Inflammatory macrophage treated with lipopolysaccharide for 1 hour (primary cell): Measurements from ENCODE around the gene RWDD1.
"Not testable (repeated sequence)": the region's sequence is repeated elsewhere in the genome, so short reads cannot be mapped to it uniquely, and the experiment has no call there.

Source experiments
- DNase-seq, 2 donors: peaks; one replicate each; pipeline ENCODE4 v3.0.0-alpha.2; 2020 to 2022

The RWDD1 gene

DNA sequence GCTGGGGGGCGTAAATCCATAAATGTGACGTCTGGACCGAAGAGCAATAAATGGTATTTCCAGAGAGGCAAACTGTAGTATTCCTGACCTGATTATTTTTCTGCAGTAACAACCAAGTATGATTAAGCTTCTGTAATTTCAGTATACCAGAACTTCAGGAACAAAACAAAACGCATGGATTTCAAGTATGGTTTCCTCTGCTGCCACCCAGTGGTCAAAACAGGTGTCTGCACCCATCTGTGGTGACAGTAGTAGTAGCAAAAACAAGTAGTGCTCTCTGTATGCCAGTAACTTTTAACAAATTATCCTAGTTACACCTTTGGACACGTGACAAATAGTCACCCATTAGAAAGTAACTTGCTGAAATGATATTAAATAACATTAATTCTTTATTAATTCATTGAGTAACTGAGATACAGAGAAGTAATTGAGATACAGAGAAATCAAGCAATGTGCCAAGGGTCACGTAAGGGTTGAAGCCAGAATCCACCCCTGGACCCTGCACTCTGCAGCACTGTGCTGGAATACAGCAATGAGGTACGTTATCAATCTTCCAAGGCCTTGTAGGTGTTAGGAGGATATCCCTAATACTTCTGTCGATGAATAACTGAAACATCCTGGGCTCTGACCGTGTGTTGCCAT is 9.8 kb upstream of the RWDD1 start:
- peak; percentile 56 to 92 for DNase-seq

- no peak for DNase-seq
Measured at GRCh38 chr6:116562019-116562403, 9.3 kb upstream of the RWDD1 start.

DNA sequence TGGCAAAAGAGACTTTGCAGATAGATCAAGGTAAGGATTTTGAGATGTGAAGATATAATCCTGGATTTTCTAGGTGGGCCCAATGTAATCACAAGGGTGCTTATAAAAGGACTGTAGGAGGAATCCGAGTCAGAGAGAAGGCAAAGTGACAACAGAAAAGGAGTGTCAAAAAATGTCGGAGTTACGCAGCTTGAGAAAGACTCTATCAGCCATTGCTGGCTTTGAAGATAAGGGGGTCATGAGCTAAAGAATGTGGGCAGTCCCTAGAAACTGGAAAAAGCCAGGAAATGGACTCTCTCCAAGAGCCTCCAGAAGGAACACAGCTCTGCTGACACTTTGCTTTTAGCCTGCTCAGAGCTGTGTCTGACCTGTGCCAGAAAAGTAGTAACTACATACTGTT is 8.7 kb upstream of the RWDD1 start:
- no peak for DNase-seq

- DNase-seq: no peak
Measured at GRCh38 chr6:116563830-116564229, 7.5 kb upstream of the RWDD1 start.

- no peak for DNase-seq
Measured at GRCh38 chr6:116564311-116564710, 7.0 kb upstream of the RWDD1 start.

- no peak for DNase-seq
Measured at GRCh38 chr6:116564921-116565872, 6.1 kb upstream of the RWDD1 start.

- no peak for DNase-seq
Measured at GRCh38 chr6:116568111-116568510, 3.2 kb upstream of the RWDD1 start.

- DNase-seq: peak in 1 of 2 donors; percentile 7
Measured at GRCh38 chr6:116568821-116569755, 2.2 kb upstream of the RWDD1 start.

DNA sequence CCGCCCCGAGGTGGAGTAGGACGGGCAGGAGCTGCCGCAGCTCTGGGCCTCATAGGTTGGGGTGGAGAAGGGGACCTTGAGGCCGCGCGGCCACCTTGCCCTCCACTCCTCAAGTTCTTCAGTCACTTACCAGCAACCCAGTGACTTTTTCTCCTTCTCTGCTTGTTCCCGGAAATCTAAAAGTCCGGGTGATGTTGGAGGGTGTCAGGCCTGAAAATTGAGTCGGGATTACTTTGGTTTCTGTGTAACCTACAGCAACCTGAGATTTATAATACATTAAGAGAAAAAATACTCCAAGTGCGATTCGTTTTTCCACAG is 338 bp downstream of the RWDD1 start:
- no peak for DNase-seq

GRCh38 chr6:116572162-116572561 is 858 bp downstream of the RWDD1 start:
- DNase-seq: peak; percentile 21 to 41

DNA sequence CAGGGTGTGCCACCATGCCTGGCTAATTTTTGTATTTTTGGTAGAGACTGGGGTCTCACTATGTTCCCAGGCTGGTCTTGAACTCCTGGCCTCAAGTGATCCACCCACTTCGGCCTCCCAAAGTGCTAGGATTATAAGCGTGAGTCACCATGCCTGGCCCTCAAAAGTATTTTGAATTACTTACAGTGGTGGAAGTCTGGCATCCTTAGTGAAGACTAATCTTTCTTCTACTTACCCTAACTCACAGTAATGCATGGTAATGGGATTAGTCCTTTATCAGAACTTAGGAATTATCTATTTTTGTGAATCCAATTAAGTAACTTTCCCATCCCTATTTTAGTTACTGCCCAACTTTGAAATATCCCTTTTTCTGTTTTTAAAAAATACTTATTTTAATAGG is 3.9 kb downstream of the RWDD1 start:
- DNase-seq: no peak

GRCh38 chr6:116577486-116577885 is 6.2 kb downstream of the RWDD1 start:
- DNase-seq: no peak

- no peak for DNase-seq
Measured at GRCh38 chr6:116578335-116578734, 7.0 kb downstream of the RWDD1 start.

- DNase-seq: no peak
Measured at GRCh38 chr6:116579143-116579542, 7.8 kb downstream of the RWDD1 start.

DNA sequence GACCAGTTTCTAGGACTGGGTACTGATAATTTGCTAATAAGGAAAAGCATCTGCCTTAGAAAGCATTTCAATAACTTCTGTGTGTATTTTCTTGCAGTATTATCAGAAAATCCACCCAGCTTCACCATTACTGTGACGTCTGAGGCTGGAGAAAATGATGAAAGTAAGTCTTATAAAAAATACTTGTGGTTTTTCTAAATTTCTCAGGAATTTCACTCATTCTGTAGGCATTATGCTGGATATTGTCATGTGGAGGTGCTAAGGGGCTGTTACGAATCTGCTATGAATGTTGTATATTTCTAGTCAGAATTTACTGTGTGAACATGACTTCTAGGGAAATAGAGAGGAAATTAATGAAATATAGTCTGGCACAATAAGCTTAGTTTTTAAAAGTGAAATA is 8.9 kb downstream of the RWDD1 start:
- no peak for DNase-seq

DNA sequence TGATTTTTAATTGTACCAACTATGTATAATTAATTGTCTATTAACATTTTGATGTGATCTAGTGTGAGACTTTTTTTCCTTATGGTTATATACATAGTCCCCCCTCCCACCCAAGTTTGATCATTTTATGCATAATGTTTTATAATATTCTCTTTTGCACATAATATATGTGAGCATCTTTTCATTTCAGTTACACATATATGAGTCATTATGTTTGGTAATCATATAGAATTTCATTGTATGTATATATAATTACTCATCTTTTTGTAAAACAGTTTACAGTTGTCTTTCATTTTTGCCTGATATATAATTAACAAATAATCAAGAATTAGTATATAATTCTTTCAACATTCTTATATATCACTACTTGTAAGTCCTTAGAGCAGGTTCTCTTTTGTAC is 15.0 kb downstream of the RWDD1 start:
- no peak for DNase-seq

GRCh38 chr6:116586738-116587137 is 15.4 kb downstream of the RWDD1 start:
- no peak for DNase-seq

- no peak for DNase-seq
Measured at GRCh38 chr6:116595247-116595646, 23.9 kb downstream of the RWDD1 start.

DNA sequence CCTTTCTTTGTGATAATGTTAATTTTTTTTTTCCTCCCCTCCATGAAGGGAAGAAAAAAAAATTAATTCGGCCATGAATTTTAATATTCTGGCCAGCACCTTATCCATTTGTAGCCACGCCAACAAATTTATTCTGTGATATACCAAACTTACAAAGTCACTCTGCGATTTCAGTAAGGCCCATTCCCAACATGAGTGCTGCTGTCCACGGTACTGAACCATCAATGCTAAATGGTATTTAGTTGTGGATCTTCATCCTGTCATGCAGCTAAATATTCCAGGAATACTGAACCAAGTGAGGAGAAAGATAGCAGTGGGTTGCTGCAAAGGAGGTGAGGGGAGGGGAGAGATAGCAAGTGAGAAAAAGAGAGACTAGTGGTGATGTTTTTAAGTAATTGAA is 25.5 kb downstream of the RWDD1 start:
- DNase-seq: no peak

DNA sequence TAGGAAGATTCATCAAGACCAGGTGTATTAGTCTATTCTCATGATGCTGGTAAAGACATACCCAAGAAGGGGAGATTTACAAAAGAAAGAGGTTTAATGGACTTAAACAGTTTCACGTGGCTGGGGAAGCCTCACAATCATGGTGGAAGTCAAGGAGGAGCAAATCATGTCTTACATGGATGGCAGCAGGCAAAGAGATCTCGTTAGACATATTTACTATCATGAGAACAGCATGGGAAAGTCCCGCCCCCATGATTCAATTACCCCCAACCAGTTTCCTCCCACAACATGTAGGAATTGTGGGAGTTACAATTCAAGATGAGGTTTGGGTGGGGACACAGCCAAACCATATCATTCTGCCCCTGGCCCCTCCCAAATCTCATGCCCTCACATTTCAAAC is 32.6 kb downstream of the RWDD1 start:
- not testable (repeated sequence) for DNase-seq

GRCh38 chr6:116604868-116605267 is 33.6 kb downstream of the RWDD1 start:
- not testable (repeated sequence) for DNase-seq

DNA sequence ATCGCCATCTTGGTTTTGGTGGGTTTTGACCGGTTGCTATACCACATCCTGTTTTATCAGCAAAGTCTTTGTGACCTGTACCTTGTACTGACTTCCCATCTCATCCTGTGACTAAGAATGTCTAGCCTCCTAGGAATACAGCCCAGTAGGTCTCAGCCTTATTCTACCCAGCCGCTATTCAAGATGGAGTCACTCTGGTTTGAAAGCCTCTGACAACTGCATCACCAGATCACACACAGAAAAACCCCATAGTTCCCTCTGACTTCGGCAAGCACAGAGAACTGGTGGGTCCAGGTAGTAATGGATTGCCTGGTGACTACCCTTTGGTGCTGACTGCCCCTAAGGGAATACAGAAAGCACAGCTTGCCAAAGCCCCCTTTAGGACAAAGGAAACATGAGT is 34.6 kb downstream of the RWDD1 start:
- DNase-seq: no peak

- DNase-seq: no peak
Measured at GRCh38 chr6:116611056-116611455, 39.8 kb downstream of the RWDD1 start.
